WTC11 (cell line): ENCODE results near the gene ZNF432. TPM values are rescaled to one million over a fixed set of nuclear protein-coding genes. Genes with fewer than 3 reads are reported as not detected.

ENCODE experiments used
- ATAC-seq: fragments of 200-7000 bp; cut with Tn5 transposase; 2 replicates; pipeline ENCODE4 v1.10.0; 2021; ENCODE audit warnings: mild to moderate bottlenecking, moderate library complexity
- CTCF ChIA-PET: fragments of 300-600 bp; sonication (Branson Sonifier 250); formaldehyde crosslinking; loops from one replicate; lab custom pipeline; 2021; ENCODE audit warnings: antibody characterized with exemption; lab: Charles Lee
- POLR2A ChIA-PET: fragments of 350-600 bp; sonication (Branson Sonifier 250); formaldehyde crosslinking; loops from one replicate; lab custom pipeline; 2021; ENCODE audit warnings: antibody characterized with exemption; lab: Charles Lee
- DNase-seq: peaks from one replicate; pipeline ENCODE4 v3.0.0; 2021; ENCODE audit warnings: low spot score
- H3K27ac Mint-ChIP-seq: 2 replicates; pipeline ENCODE4 v1.8.0; 2021; ENCODE audit warnings: mixed read lengths
- H3K27me3 Mint-ChIP-seq: 2 replicates; pipeline ENCODE4 v1.8.0; 2021; ENCODE audit warnings: low read depth, mild to moderate bottlenecking, moderate library complexity, mixed read lengths
- H3K36me3 Mint-ChIP-seq: 2 replicates; pipeline ENCODE4 v1.8.0; 2021; ENCODE audit warnings: mixed read lengths
- H3K4me1 Mint-ChIP-seq: 2 replicates; pipeline ENCODE4 v1.8.0; 2022; ENCODE audit warnings: mixed read lengths
- H3K4me3 Mint-ChIP-seq: 2 replicates; pipeline ENCODE4 v1.8.0; 2021; ENCODE audit warnings: mild to moderate bottlenecking, moderate library complexity, mixed read lengths
- H3K9me3 Mint-ChIP-seq: 2 replicates; pipeline ENCODE4 v1.8.0; 2021; ENCODE audit warnings: mixed read lengths
- AFF4 ChIP-seq: sonication (generic); formaldehyde crosslinking; IDR thresholded peaks from 2 replicates; pipeline ENCODE4 v1.8.1; 2023; ENCODE audit warnings: mild to moderate bottlenecking, missing genetic modification reagents, borderline replicate concordance
- AR ChIP-seq: fragments of 250-450 bp; sonication (Bioruptor Pico); IDR thresholded peaks from 2 replicates; pipeline ENCODE4 v1.9.0; 2021; ENCODE audit warnings: mild to moderate bottlenecking
- ATF6 ChIP-seq: sonication (generic); formaldehyde crosslinking; IDR thresholded peaks from 2 replicates; pipeline ENCODE4 v1.8.1; 2023; ENCODE audit warnings: mild to moderate bottlenecking, missing genetic modification reagents
- CREM ChIP-seq: sonication (generic); formaldehyde crosslinking; IDR thresholded peaks from 2 replicates; pipeline ENCODE4 v1.8.1; 2022; ENCODE audit warnings: mild to moderate bottlenecking, missing genetic modification reagents, moderate library complexity
- E2F4 ChIP-seq: sonication (generic); formaldehyde crosslinking; IDR thresholded peaks from 2 replicates; pipeline ENCODE4 v1.8.1; 2022; ENCODE audit warnings: low read depth, mild to moderate bottlenecking, moderate library complexity, missing genetic modification reagents, borderline replicate concordance
- ELF4 ChIP-seq: sonication (generic); formaldehyde crosslinking; IDR thresholded peaks from 2 replicates; pipeline ENCODE4 v1.8.1; 2022; ENCODE audit warnings: low read depth, mild to moderate bottlenecking, moderate library complexity, missing genetic modification reagents
- ETV6 ChIP-seq: sonication (generic); formaldehyde crosslinking; IDR thresholded peaks from 2 replicates; pipeline ENCODE4 v1.8.1; 2022; ENCODE audit warnings: mild to moderate bottlenecking, missing genetic modification reagents
- GABPB1 ChIP-seq: sonication (generic); formaldehyde crosslinking; IDR thresholded peaks from 2 replicates; pipeline ENCODE4 v1.8.1; 2023; ENCODE audit warnings: mild to moderate bottlenecking, missing genetic modification reagents
- IRF1 ChIP-seq: sonication (generic); formaldehyde crosslinking; IDR thresholded peaks from 2 replicates; pipeline ENCODE4 v1.8.0; 2023; ENCODE audit warnings: missing genetic modification reagents
- JUN ChIP-seq: sonication (generic); formaldehyde crosslinking; IDR thresholded peaks from 2 replicates; pipeline ENCODE4 v1.8.0; 2023; ENCODE audit warnings: mild to moderate bottlenecking, missing genetic modification reagents
- KAT7 ChIP-seq: sonication (generic); formaldehyde crosslinking; IDR thresholded peaks from 2 replicates; pipeline ENCODE4 v1.8.1; 2023; ENCODE audit warnings: missing genetic modification reagents, mild to moderate bottlenecking, borderline replicate concordance
- MAX ChIP-seq: sonication (generic); formaldehyde crosslinking; IDR thresholded peaks from 2 replicates; pipeline ENCODE4 v1.8.0; 2022; ENCODE audit warnings: mild to moderate bottlenecking, missing genetic modification reagents
- NFE2L1 ChIP-seq: sonication (generic); formaldehyde crosslinking; IDR thresholded peaks from 2 replicates; pipeline ENCODE4 v1.8.1; 2023; ENCODE audit warnings: missing genetic modification reagents
- NR1H2 ChIP-seq: sonication (generic); formaldehyde crosslinking; IDR thresholded peaks from 2 replicates; pipeline ENCODE4 v1.9.0; 2021; ENCODE audit warnings: mild to moderate bottlenecking, moderate library complexity, missing genetic modification reagents
- RORB ChIP-seq: fragments of 250-450 bp; sonication (Bioruptor Pico); IDR thresholded peaks from 2 replicates; pipeline ENCODE4 v1.9.0; 2021; ENCODE audit warnings: mild to moderate bottlenecking
- SMAD4 ChIP-seq: sonication (generic); formaldehyde crosslinking; IDR thresholded peaks from 2 replicates; pipeline ENCODE4 v1.8.0; 2022; ENCODE audit warnings: mild to moderate bottlenecking, missing genetic modification reagents
- ZNF121 ChIP-seq: sonication (generic); formaldehyde crosslinking; IDR thresholded peaks from 2 replicates; pipeline ENCODE4 v1.8.0; 2023; ENCODE audit warnings: missing genetic modification reagents
- ZNF232 ChIP-seq: sonication (generic); formaldehyde crosslinking; IDR thresholded peaks from 2 replicates; pipeline ENCODE4 v1.8.0; 2022; ENCODE audit warnings: mild to moderate bottlenecking, missing genetic modification reagents
- ZSCAN18 ChIP-seq: fragments of 250-450 bp; sonication (Bioruptor Pico); IDR thresholded peaks from 2 replicates; pipeline ENCODE4 v2.1.2; 2022; ENCODE audit warnings: mild to moderate bottlenecking, moderate library complexity
- total RNA-seq: library from RNA; stranded (reverse); gene quantifications from 3 replicates; pipeline ENCODE4 v1.2.3, GENCODE V29; 2021

ZNF432 gene
- total RNA-seq, 1 experiment from 2014 or later: 8.9 TPM

GRCh38 chr19:52028780-52029123 is 19.9 kb downstream of the ZNF432 start:
- no peak for TF ChIP-seq JUN (CRISPR knock-in tag)
- TF ChIP-seq E2F4 (CRISPR knock-in tag): no peak
- TF ChIP-seq RORB (CRISPR knock-in tag): no peak
- TF ChIP-seq ZNF232 (CRISPR knock-in tag): no peak
- no peak for TF ChIP-seq AFF4 (CRISPR knock-in tag)
- ATAC-seq (peak; percentile 46), DNase-seq (no peak)
- Mint-ChIP-seq H3K4me1 (peaks cover 12% of the 10 kb centered on the region), H3K27ac (peak overlapping the region; percentile 91), H3K9me3 (peaks cover 28% of the 10 kb centered on the region), H3K27me3 (no peaks in the 10 kb centered on the region), H3K4me3 (peak overlapping the region; percentile 86), H3K36me3 (peaks cover 55% of the 10 kb centered on the region)
- ChIA-PET POLR2A (no interaction called here), CTCF (interaction anchor here (1.0 kb wide), 1 partner anchor 208 kb away, joined by 3 read pairs; no protein-coding TSS in a partner anchor)

GRCh38 chr19:52028027-52028779 is 20.4 kb downstream of the ZNF432 start, which contains the start of gene ZNF614:
ZNF614 (minus strand) TSS chr19:52028379; CDS start chr19:52025745, 2,634 bp downstream.
- H3K4me3 Mint-ChIP-seq: peak within 1 kb of the TSS; percentile 86
- DNase-seq (peak; percentile 91), ATAC-seq (peak; percentile 94)
- ChIA-PET POLR2A (no interaction called here), CTCF (interaction anchor here (1.0 kb wide), 1 partner anchor 209 kb away, joined by 3 read pairs; no protein-coding TSS in a partner anchor)
- H3K4me1 Mint-ChIP-seq: peaks cover 12% of the 10 kb centered on the region
- H3K27me3 Mint-ChIP-seq: no peaks in the 10 kb centered on the region
- H3K36me3 Mint-ChIP-seq: peaks cover 55% of the 10 kb centered on the region
- peaks cover 26% of the 10 kb centered on the region for H3K9me3 Mint-ChIP-seq
- peak within 1 kb of the TSS; percentile 91 for H3K27ac Mint-ChIP-seq
- TF ChIP-seq KAT7 (CRISPR knock-in tag): no peak
- TF ChIP-seq SMAD4 (CRISPR knock-in tag): no peak
- TF ChIP-seq CREM (CRISPR knock-in tag): peak; percentile 99
- TF ChIP-seq GABPB1: no peak
- TF ChIP-seq ETV6 (CRISPR knock-in tag): peak; percentile 74; the same call in 1 of the 2 replicates
- peak; percentile 87 for TF ChIP-seq MAX (CRISPR knock-in tag)
- no peak for TF ChIP-seq ZNF121 (CRISPR knock-in tag)
- TF ChIP-seq NR1H2 (CRISPR knock-in tag): no peak
- TF ChIP-seq ELF4 (CRISPR knock-in tag): no peak
- TF ChIP-seq ATF6: no peak
- TF ChIP-seq NFE2L1 (CRISPR knock-in tag): peak; percentile 51; the same call in 1 of the 2 replicates
- TF ChIP-seq AR (CRISPR knock-in tag): no peak
- TF ChIP-seq ZSCAN18 (CRISPR knock-in tag): no peak
- no peak for TF ChIP-seq E2F4 (CRISPR knock-in tag)
- TF ChIP-seq IRF1 (CRISPR knock-in tag): 0 out of 2 replicates have a peak, but pooled peaks have one; percentile 37
